ENCODE measurements around the gene BCAS4. TPM values are rescaled to one million over a fixed set of nuclear protein-coding genes. Genes with fewer than 3 reads are reported as not detected.
"Not testable (repeated sequence)": the region's sequence is repeated elsewhere in the genome, so short reads cannot be mapped to it uniquely, and the experiment has no call there.

BCAS4 gene
- total RNA-seq, 1 experiment from 2014 or later = 34.8 TPM

DNA sequence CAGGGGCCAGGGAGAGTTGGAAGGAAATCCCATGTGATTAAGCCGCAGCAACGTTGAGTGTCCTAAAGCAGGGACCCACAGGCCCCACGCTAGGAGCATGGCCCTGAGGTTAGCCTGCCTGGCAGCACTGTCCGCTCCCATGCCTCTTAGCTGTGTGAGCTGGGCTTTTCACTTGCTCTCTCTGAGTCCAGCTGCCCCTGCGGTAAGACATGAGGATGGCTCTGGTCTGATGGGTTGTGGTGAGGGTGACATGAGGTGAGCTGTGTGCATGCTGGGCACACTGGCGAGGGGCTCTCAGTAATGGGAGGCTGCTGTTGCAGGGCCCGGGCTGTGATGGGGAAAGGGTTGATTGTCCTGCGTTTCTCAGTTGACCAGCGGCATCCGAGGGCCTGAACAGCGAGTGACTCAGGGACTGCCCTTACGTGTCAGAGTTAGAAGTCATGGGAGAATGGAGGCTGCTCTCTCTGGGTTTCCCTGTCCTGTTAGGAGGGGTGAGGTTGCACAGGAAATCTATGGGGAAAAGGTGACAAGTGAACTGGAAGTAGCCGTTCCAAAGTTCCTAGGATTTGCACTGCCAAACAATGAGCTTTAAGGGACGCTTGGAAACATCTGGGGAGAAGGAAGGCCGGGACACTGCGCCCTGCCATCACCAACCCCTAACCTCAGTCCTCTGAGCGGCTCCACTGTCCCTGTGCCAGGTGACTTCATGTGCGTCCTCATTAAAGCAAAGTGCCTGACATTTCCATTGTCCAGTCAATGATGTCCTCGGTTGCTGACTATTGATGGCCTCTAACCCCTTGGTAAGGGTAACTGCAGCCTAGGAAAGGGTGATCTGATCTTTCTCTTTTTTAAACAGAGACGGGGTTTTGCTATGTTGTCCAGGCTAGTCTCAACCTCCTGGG, 85.0 kb downstream of the BCAS4 start:
- in situ Hi-C loops (cut with HindIII; ENCODE audit: low pct_unique_long_range_greater_than_20kb, low sequenced_read_pairs) = no loop called here
- Histone ChIP-seq H3K4me1 (ENCODE audit: control insufficient read depth, insufficient read depth, low read length) (no peaks in the 10 kb centered on the region), H3K27me3 (ENCODE audit: control insufficient read depth, insufficient read depth, low read length) (no peaks in the 10 kb centered on the region), H3K4me3 (ENCODE audit: low read depth in 2 of 2, low read length in 2 of 2) (no peak overlapping the region), H3K27ac (ENCODE audit: low read length) (no peak overlapping the region), H3K9me3 (ENCODE audit: control insufficient read depth, insufficient read depth, low read depth, low read length) (no peaks in the 10 kb centered on the region), H3K36me3 (ENCODE audit: control insufficient read depth, insufficient read depth, low read length) (no peaks in the 10 kb centered on the region)
- ChIA-PET CTCF (no interaction called here), POLR2A (no interaction called here)
- intact Hi-C loops (cut with micrococcal nuclease; ENCODE audit: unreplicated experiment) = no loop called here
- no TSS peak for BruUV-seq (replicated peaks)
- TF ChIP-seq SIN3A (IDR thresholded peaks at IDR 0.05; ENCODE audit: borderline replicate concordance, insufficient read depth, low read depth, low read length) (no peak), POLR2AphosphoS5 (IDR thresholded peaks at IDR 0.05; ENCODE audit: low read depth, low read length) (no peak), TCF7L2 (IDR thresholded peaks at IDR 0.05; ENCODE audit: low read depth, low read length) (no peak)
- TF ChIP-seq, protein P1, sequence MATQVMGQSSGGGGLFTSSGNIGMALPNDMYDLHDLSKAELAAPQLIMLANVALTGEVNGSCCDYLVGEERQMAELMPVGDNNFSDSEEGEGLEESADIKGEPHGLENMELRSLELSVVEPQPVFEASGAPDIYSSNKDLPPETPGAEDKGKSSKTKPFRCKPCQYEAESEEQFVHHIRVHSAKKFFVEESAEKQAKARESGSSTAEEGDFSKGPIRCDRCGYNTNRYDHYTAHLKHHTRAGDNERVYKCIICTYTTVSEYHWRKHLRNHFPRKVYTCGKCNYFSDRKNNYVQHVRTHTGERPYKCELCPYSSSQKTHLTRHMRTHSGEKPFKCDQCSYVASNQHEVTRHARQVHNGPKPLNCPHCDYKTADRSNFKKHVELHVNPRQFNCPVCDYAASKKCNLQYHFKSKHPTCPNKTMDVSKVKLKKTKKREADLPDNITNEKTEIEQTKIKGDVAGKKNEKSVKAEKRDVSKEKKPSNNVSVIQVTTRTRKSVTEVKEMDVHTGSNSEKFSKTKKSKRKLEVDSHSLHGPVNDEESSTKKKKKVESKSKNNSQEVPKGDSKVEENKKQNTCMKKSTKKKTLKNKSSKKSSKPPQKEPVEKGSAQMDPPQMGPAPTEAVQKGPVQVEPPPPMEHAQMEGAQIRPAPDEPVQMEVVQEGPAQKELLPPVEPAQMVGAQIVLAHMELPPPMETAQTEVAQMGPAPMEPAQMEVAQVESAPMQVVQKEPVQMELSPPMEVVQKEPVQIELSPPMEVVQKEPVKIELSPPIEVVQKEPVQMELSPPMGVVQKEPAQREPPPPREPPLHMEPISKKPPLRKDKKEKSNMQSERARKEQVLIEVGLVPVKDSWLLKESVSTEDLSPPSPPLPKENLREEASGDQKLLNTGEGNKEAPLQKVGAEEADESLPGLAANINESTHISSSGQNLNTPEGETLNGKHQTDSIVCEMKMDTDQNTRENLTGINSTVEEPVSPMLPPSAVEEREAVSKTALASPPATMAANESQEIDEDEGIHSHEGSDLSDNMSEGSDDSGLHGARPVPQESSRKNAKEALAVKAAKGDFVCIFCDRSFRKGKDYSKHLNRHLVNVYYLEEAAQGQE (IDR thresholded peaks at IDR 0.05; ENCODE audit: insufficient read depth in 1 of 2, low read depth in 2 of 2, low read length in 1 of 2) = no peak
- TF ChIP-seq, protein P2, sequence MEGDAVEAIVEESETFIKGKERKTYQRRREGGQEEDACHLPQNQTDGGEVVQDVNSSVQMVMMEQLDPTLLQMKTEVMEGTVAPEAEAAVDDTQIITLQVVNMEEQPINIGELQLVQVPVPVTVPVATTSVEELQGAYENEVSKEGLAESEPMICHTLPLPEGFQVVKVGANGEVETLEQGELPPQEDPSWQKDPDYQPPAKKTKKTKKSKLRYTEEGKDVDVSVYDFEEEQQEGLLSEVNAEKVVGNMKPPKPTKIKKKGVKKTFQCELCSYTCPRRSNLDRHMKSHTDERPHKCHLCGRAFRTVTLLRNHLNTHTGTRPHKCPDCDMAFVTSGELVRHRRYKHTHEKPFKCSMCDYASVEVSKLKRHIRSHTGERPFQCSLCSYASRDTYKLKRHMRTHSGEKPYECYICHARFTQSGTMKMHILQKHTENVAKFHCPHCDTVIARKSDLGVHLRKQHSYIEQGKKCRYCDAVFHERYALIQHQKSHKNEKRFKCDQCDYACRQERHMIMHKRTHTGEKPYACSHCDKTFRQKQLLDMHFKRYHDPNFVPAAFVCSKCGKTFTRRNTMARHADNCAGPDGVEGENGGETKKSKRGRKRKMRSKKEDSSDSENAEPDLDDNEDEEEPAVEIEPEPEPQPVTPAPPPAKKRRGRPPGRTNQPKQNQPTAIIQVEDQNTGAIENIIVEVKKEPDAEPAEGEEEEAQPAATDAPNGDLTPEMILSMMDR (IDR thresholded peaks at IDR 0.05) = no peak
- DNase-seq (ENCODE audit: low read depth, low spot score) = no peak
- ATAC-seq = 0 out of 2 replicates have a peak, but pooled peaks have one; percentile 20

DNA sequence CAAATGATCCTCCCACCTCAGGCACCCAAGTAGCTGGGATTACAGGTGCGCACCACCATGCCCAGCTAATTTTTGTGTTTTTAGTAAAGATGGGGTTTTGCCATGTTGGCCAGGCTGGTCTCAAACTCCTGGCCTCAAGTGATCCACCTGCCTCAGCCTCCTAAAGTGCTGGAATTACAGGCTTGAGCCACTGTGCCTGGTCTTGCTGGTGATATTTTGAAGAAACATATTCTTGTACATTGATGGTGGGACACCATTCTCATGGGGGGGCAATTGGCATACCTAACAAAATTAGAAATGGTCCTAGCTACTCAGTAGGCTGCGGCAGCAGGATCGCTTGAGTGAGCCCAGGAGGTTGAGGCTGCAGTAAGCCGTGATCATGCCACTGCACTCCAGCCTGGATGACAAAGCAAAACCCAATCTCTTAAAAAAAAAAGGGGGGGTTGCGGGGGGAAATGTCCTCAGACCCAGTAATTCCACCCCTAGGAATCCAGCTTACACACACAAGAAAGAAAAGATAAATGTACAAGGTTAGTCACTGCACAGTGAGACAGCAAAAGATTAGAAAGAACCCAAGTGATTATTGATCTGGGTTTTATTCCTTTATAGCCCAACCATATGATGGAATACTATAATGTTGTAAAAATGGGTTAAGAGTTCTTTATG, 87.0 kb downstream of the BCAS4 start:
- POLR2A ChIA-PET = interaction anchor here (0.7 kb wide), 1 partner anchor 21 kb away, joined by 6 read pairs; no protein-coding TSS in a partner anchor
- CTCF ChIA-PET = interaction anchor here (0.6 kb wide), 1 partner anchor 54 kb away, joined by 5 read pairs; no protein-coding TSS in a partner anchor

More for the DNA sequence above, 87.0 kb downstream of the BCAS4 start:
- BruUV-seq (replicated peaks); H3K9me3 ChIP-seq (ENCODE audit: control insufficient read depth, insufficient read depth, low read depth, low read length); H3K4me1 ChIP-seq (ENCODE audit: control insufficient read depth, insufficient read depth, low read length); H3K36me3 ChIP-seq (ENCODE audit: control insufficient read depth, insufficient read depth, low read length); H3K27ac ChIP-seq (ENCODE audit: low read length); H3K27me3 ChIP-seq (ENCODE audit: control insufficient read depth, insufficient read depth, low read length); H3K4me3 ChIP-seq (ENCODE audit: low read depth in 2 of 2, low read length in 2 of 2); in situ Hi-C loops (cut with HindIII; ENCODE audit: low pct_unique_long_range_greater_than_20kb, low sequenced_read_pairs); ATAC-seq; intact Hi-C loops (cut with micrococcal nuclease; ENCODE audit: unreplicated experiment); DNase-seq (ENCODE audit: low read depth, low spot score): not testable (repeated sequence)

Measured in Panc1 (cell line).